SK-N-SH (cell line): ENCODE data around the gene TUBGCP3. TPM values are rescaled to one million over a fixed set of nuclear protein-coding genes. Genes with fewer than 3 reads are reported as not detected.

Experiments
- CTCF ChIA-PET: fragments of 300-600, 350-600 bp; formaldehyde crosslinking; extraction: SDS; loops from one replicate; lab custom pipeline; 2021; lab: Yijun Ruan, JAX
- POLR2A ChIA-PET: fragments of 350-600 bp; sonication (Branson Sonifier 250); formaldehyde crosslinking; extraction: SDS; loops from one replicate; lab custom pipeline; 2020; ENCODE audit warnings: antibody characterized with exemption, inconsistent platforms; lab: Yijun Ruan, JAX
- DNase-seq: peaks from one replicate; pipeline ENCODE4 v3.0.0; 2012
- H2AFZ ChIP-seq: fragments of 200-600 bp; sonication (generic); 2 replicates; pipeline ENCODE4 v1.8.1; 2016; ENCODE audit warnings: antibody characterized with exemption, mild to moderate bottlenecking, low read depth
- H3F3A ChIP-seq: fragments of 200-600 bp; sonication (generic); replicated peaks from 2 replicates; pipeline ENCODE3; 2016; ENCODE audit warnings: antibody characterized with exemption, mild to moderate bottlenecking; ENCODE audit not compliant: insufficient read depth
- H3K27ac ChIP-seq, 2 experiments: fragments of 200-500 bp in 1 of 2; fragments of 200-600 bp in 1 of 2; sonication (Bioruptor generic) in 1 of 2; sonication (generic), shearing (Covaris generic) in 1 of 2; 2 replicates each; pipeline versions ENCODE4 v1.5.1 to v1.6.1; 2014 to 2016; ENCODE audit warnings: low read depth in 2 of 2, inconsistent platforms in 1 of 2, low read length in 1 of 2, mild to moderate bottlenecking in 1 of 2, mixed read lengths in 1 of 2
- H3K27me3 ChIP-seq: fragments of 200-600 bp; sonication (generic), shearing (Covaris generic); 2 replicates; pipeline ENCODE4 v1.6.1; 2016; ENCODE audit warnings: mixed run types; ENCODE audit not compliant: insufficient read depth
- H3K36me3 ChIP-seq, 2 experiments: fragments of 200-500 bp in 1 of 2; fragments of 200-600 bp in 1 of 2; sonication (Bioruptor generic) in 1 of 2; sonication (generic) in 1 of 2; replicated peaks in 1 of 2; 2 replicates each; pipeline versions ENCODE3 to v1.5.1; 2014 to 2016; ENCODE audit warnings: low read length in 1 of 2, mild to moderate bottlenecking in 1 of 2; ENCODE audit not compliant: insufficient read depth in 2 of 2, control insufficient read depth in 1 of 2
- H3K4me1 ChIP-seq, 2 experiments: fragments of 200-500 bp in 1 of 2; fragments of 200-600 bp in 1 of 2; sonication (Bioruptor generic) in 1 of 2; sonication (generic), shearing (Covaris generic) in 1 of 2; 2 replicates each; pipeline versions ENCODE4 v1.5.1 to v1.6.1; 2014 to 2016; ENCODE audit warnings: low read depth in 1 of 2, low read length in 1 of 2, mixed run types in 1 of 2; ENCODE audit not compliant: insufficient read depth in 2 of 2, control insufficient read depth in 1 of 2
- H3K4me2 ChIP-seq: fragments of 200-600 bp; sonication (generic), shearing (Covaris generic); 2 replicates; pipeline ENCODE4 v1.6.1; 2017; ENCODE audit warnings: mixed run types
- H3K4me3 ChIP-seq, 2 experiments: fragments of 200-500 bp in 1 of 2; fragments of 200-600 bp in 1 of 2; sonication (Bioruptor generic) in 1 of 2; sonication (generic), shearing (Covaris generic) in 1 of 2; 2 replicates each; pipeline versions ENCODE4 v1.5.1 to v1.8.1; 2014 to 2016; ENCODE audit warnings: low read depth in 2 of 2, inconsistent platforms in 1 of 2, low read length in 1 of 2, mild to moderate bottlenecking in 1 of 2, mixed read lengths in 1 of 2, moderate library complexity in 1 of 2
- H3K79me2 ChIP-seq: fragments of 200-600 bp; sonication (generic); 2 replicates; pipeline ENCODE4 v1.8.1; 2017; ENCODE audit warnings: mild to moderate bottlenecking; ENCODE audit not compliant: insufficient read depth
- H3K9ac ChIP-seq: fragments of 200-600 bp; sonication (generic); 2 replicates; pipeline ENCODE4 v1.6.1; 2017; ENCODE audit warnings: mixed run types
- H3K9me2 ChIP-seq: fragments of 200-600 bp; sonication (generic); 2 replicates; pipeline ENCODE4 v1.6.1; 2017; ENCODE audit warnings: mixed run types
- H3K9me3 ChIP-seq: fragments of 200-600 bp; sonication (generic); 2 replicates; pipeline ENCODE4 v1.6.1; 2017; ENCODE audit warnings: mixed run types, mild to moderate bottlenecking, moderate library complexity
- H4K20me1 ChIP-seq: fragments of 200-600 bp; sonication (generic); 2 replicates; pipeline ENCODE4 v1.6.1; 2017; ENCODE audit warnings: mild to moderate bottlenecking, mixed run types; ENCODE audit not compliant: insufficient read depth
- CHD2 ChIP-seq: fragments of 150-350 bp; IDR thresholded peaks from 2 replicates; pipeline ENCODE4 v1.6.1; 2018; ENCODE audit warnings: low read length; ENCODE audit not compliant: partially characterized antibody
- EZH2phosphoT487 ChIP-seq: fragments of 200-600 bp; sonication (generic); IDR thresholded peaks from 2 replicates; pipeline ENCODE4 v1.6.1; 2017; ENCODE audit warnings: low read depth, mixed run types, mild to moderate bottlenecking, antibody characterized with exemption, moderate library complexity, borderline replicate concordance
- FOXM1 ChIP-seq: IDR thresholded peaks from 2 replicates; pipeline ENCODE4 v1.4.0; 2012; ENCODE audit warnings: low read depth, mild to moderate bottlenecking
- IRF3 ChIP-seq: fragments of 150-350 bp; IDR thresholded peaks from 2 replicates; pipeline ENCODE4 v1.6.1; 2016; ENCODE audit warnings: mild to moderate bottlenecking, low read depth, low read length
- MEF2A ChIP-seq: IDR thresholded peaks from 2 replicates; pipeline ENCODE4 v1.4.0; 2012; ENCODE audit warnings: low read depth, borderline replicate concordance
- NFIC ChIP-seq: IDR thresholded peaks from 2 replicates; pipeline ENCODE4 v1.4.0; 2012; ENCODE audit warnings: borderline replicate concordance
- NRF1 ChIP-seq: IDR thresholded peaks from 2 replicates; pipeline ENCODE4 v1.6.1; 2012; ENCODE audit warnings: low read depth, mild to moderate bottlenecking, low read length
- PBX3 ChIP-seq: IDR thresholded peaks from 2 replicates; pipeline ENCODE4; 2012
- RCOR1 ChIP-seq: fragments of 150-350 bp; IDR thresholded peaks from 2 replicates; pipeline ENCODE4 v1.6.1; 2017; ENCODE audit warnings: antibody characterized with exemption, low read length
- REST ChIP-seq: IDR thresholded peaks from 2 replicates; pipeline ENCODE4 v1.6.1; 2012; ENCODE audit warnings: mild to moderate bottlenecking, low read depth, low read length, moderate library complexity
- RXRA ChIP-seq: IDR thresholded peaks from 2 replicates; pipeline ENCODE4 v1.4.0; 2012; ENCODE audit warnings: low read depth, mild to moderate bottlenecking, borderline replicate concordance
- SIN3A ChIP-seq: IDR thresholded peaks from 2 replicates; pipeline ENCODE4 v1.6.1; 2012; ENCODE audit warnings: low read depth, mild to moderate bottlenecking, low read length, moderate library complexity, borderline replicate concordance
- SMC3 ChIP-seq: IDR thresholded peaks from 2 replicates; pipeline ENCODE4 v1.6.1; 2012; ENCODE audit warnings: low read depth, low read length, improper control_type of control experiment
- TCF12 ChIP-seq: IDR thresholded peaks from 2 replicates; pipeline ENCODE4 v1.4.0; 2012
- TEAD4 ChIP-seq: IDR thresholded peaks from 2 replicates; pipeline ENCODE4 v1.4.0; 2012; ENCODE audit warnings: mild to moderate bottlenecking, borderline replicate concordance; ENCODE audit not compliant: insufficient read depth
- USF1 ChIP-seq: IDR thresholded peaks from 2 replicates; pipeline ENCODE4 v1.4.0; 2012; ENCODE audit warnings: low read depth, borderline replicate concordance
- USF2 ChIP-seq: fragments of 150-350 bp; IDR thresholded peaks from 2 replicates; pipeline ENCODE4 v1.6.1; 2017; ENCODE audit warnings: antibody characterized with exemption, low read length, low read depth, borderline replicate concordance
- YY1 ChIP-seq: IDR thresholded peaks from 2 replicates; pipeline ENCODE4 v1.4.0; 2012; ENCODE audit warnings: low read depth, mild to moderate bottlenecking
- ZBTB33 ChIP-seq: IDR thresholded peaks from 2 replicates; pipeline ENCODE4 v1.4.0; 2012; ENCODE audit warnings: low read depth, borderline replicate concordance
- WGBS: methylation state at CpG from one replicate; pipeline ENCODE4 v1.1.6; 2017; ENCODE audit warnings: low lambda C conversion rate; 5-methylcytosine and 5-hydroxymethylcytosine counted together
- polyA plus RNA-seq, 3 experiments: library from polyadenylated mRNA; depleted of rRNA; stranded (reverse); fragments of >200 nt; gene quantifications; 2 replicates each; pipeline ENCODE4 v1.2.3, GENCODE V29; 2012

TUBGCP3 gene
- polyA plus RNA-seq, 1 of the 3 experiments (the other 2 are of a cell fraction), result 16.8 TPM

GRCh38 chr13:112465251-112466131, 122.5 kb downstream of the TUBGCP3 start:
- no peak overlapping the region for H2AFZ ChIP-seq
- CTCF ChIA-PET, result interaction anchor here (1.4 to 2.5 kb wide), 3 partner anchors 12 to 30 kb away, joined by 3 to 8 read pairs (median 4); no protein-coding TSS in a partner anchor
- H3K4me3 ChIP-seq, result no peak overlapping the region
- 46% methylated on average over 32 of the region's 35 CpGs for WGBS
- DNase-seq, result no peak
- TF ChIP-seq PBX3, result no peak
- no peak for TF ChIP-seq FOXM1
- TF ChIP-seq USF2, result no peak
- no peak for TF ChIP-seq USF1
- no peak for TF ChIP-seq RXRA
- TF ChIP-seq IRF3, result no peak
- no peak for TF ChIP-seq TEAD4
- no peak for TF ChIP-seq NFIC
- TF ChIP-seq CHD2, result no peak
- no peak for TF ChIP-seq EZH2phosphoT487
- TF ChIP-seq NRF1, result no peak
- TF ChIP-seq ZBTB33, result no peak
- TF ChIP-seq REST, result no peak
- no peak for TF ChIP-seq TCF12
- no peak for TF ChIP-seq SMC3
- no peak for TF ChIP-seq YY1
- no peak for TF ChIP-seq SIN3A
- TF ChIP-seq RCOR1, result no peak
- TF ChIP-seq MEF2A, result no peak
- TF ChIP-seq, all 33 proteins: peak for 0
- H3K9me2 ChIP-seq, result no peaks in the 10 kb centered on the region
- H3K27me3 ChIP-seq, result no peaks in the 10 kb centered on the region
- H3K4me1 ChIP-seq, result no peaks in the 10 kb centered on the region
- H3K27ac ChIP-seq, result no peak overlapping the region
- H3K79me2 ChIP-seq, result no peaks in the 10 kb centered on the region
- H3K9ac ChIP-seq, result no peak overlapping the region
- POLR2A ChIA-PET, result no interaction called here
- H3F3A ChIP-seq, result no peaks in the 10 kb centered on the region
- no peaks in the 10 kb centered on the region for H3K9me3 ChIP-seq
- H3K4me2 ChIP-seq, result no peak overlapping the region
- no peaks in the 10 kb centered on the region for H3K36me3 ChIP-seq
- H4K20me1 ChIP-seq, result no peaks in the 10 kb centered on the region
